ENCODE results near the gene RIMS3.
"Not testable (repeated sequence)": the region's sequence is repeated elsewhere in the genome, so short reads cannot be mapped to it uniquely, and the experiment has no call there.

The RIMS3 gene

GRCh38 chr1:40575336-40575735, 90.1 kb downstream of the RIMS3 start:
- Mint-ChIP-seq H3K9me3 (no peaks in the 10 kb centered on the region), H3K4me3 (no peak overlapping the region)

GRCh38 chr1:40574805-40575204, 90.7 kb downstream of the RIMS3 start:
- DNase-seq; H3K9me3 Mint-ChIP-seq; H3K36me3 Mint-ChIP-seq (ENCODE audit: low read depth); H3K4me3 Mint-ChIP-seq; H3K27ac Mint-ChIP-seq; H3K4me1 Mint-ChIP-seq (ENCODE audit: low read depth): not testable (repeated sequence)
- peaks cover 13% of the 10 kb centered on the region for H3K27me3 Mint-ChIP-seq

More at GRCh38 chr1:40575336-40575735, 90.1 kb downstream of the RIMS3 start:
- no peak for DNase-seq
- Mint-ChIP-seq H3K27ac (no peak overlapping the region), H3K36me3 (ENCODE audit: low read depth) (no peaks in the 10 kb centered on the region), H3K4me1 (ENCODE audit: low read depth) (no peaks in the 10 kb centered on the region), H3K27me3 (peaks cover 13% of the 10 kb centered on the region)

Data from activated T-cell treated with anti-CD3 and anti-CD28 coated beads, Interleukin-2, amount 50 U/mL, for 24 hours (primary cell).